PC-9 (cell line): ENCODE results near the gene RNASE7.
"Not testable (repeated sequence)": the region's sequence is repeated elsewhere in the genome, so short reads cannot be mapped to it uniquely, and the experiment has no call there.

Experiments used
- EZH2 ChIP-seq: fragments of 200-600 bp; sonication (generic); IDR thresholded peaks from 2 replicates; pipeline ENCODE4 v1.8.0; 2017; ENCODE audit warnings: antibody characterized with exemption, low read depth
- TF ChIP-seq, protein P1 (sequence below): fragments of 200-600 bp; sonication (generic); conservative IDR thresholded peaks from 2 replicates; pipeline ENCODE4 v1.6.1; 2017; ENCODE audit warnings: mixed run types, antibody characterized with exemption, mild to moderate bottlenecking, moderate library complexity

DNA sequence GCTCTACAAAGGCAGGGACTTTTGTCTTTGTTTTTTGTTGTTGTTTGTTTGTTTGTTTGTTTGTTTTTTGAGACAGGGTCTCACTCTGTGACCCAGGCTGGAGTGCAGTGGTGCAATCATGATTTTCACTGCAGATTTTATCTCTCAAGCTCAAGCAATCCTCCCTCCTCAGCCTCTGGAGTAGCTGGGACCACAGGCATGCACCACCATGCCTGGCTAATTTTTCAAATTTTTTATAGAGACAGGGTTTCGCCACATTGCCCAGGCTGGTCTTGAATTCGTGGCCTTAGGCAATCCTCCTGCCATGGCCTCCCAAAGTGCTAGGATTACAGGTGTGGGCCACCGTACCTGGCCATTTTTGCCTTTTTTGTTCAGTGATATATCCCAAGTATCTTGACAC lies 1.2 kb upstream of the RNASE7 start:
- TF ChIP-seq, protein P1, sequence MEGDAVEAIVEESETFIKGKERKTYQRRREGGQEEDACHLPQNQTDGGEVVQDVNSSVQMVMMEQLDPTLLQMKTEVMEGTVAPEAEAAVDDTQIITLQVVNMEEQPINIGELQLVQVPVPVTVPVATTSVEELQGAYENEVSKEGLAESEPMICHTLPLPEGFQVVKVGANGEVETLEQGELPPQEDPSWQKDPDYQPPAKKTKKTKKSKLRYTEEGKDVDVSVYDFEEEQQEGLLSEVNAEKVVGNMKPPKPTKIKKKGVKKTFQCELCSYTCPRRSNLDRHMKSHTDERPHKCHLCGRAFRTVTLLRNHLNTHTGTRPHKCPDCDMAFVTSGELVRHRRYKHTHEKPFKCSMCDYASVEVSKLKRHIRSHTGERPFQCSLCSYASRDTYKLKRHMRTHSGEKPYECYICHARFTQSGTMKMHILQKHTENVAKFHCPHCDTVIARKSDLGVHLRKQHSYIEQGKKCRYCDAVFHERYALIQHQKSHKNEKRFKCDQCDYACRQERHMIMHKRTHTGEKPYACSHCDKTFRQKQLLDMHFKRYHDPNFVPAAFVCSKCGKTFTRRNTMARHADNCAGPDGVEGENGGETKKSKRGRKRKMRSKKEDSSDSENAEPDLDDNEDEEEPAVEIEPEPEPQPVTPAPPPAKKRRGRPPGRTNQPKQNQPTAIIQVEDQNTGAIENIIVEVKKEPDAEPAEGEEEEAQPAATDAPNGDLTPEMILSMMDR, result not testable (repeated sequence)
- TF ChIP-seq EZH2, result not testable (repeated sequence)
